HepG2 (cell line): ENCODE measurements around the gene FAM83D.

Experiments used
- HIVEP1 ChIP-seq: sonication (generic); formaldehyde crosslinking; IDR thresholded peaks from 2 replicates; pipeline ENCODE4 v1.4.0; 2020; ENCODE audit warnings: mild to moderate bottlenecking, missing genetic modification reagents
- KDM3A ChIP-seq: IDR thresholded peaks from 2 replicates; pipeline ENCODE4 v1.6.1; 2018; ENCODE audit warnings: low read depth, missing compliant biosample characterization
- KLF9 ChIP-seq: IDR thresholded peaks from 2 replicates; pipeline ENCODE4 v1.6.1; 2016; ENCODE audit warnings: low read depth
- POGZ ChIP-seq: sonication (generic); formaldehyde crosslinking; IDR thresholded peaks from 2 replicates; pipeline ENCODE4 v1.4.0; 2020; ENCODE audit warnings: mild to moderate bottlenecking, missing genetic modification reagents
- SALL2 ChIP-seq: sonication (generic); formaldehyde crosslinking; IDR thresholded peaks from 2 replicates; pipeline ENCODE4 v1.8.1; 2023; ENCODE audit warnings: mild to moderate bottlenecking, missing genetic modification reagents, inconsistent platforms
- TAF1 ChIP-seq: sonication (generic); formaldehyde crosslinking; IDR thresholded peaks from 2 replicates; pipeline ENCODE4 v1.4.0; 2020; ENCODE audit warnings: missing genetic modification reagents
- TBP ChIP-seq: sonication (generic); formaldehyde crosslinking; IDR thresholded peaks from 2 replicates; pipeline ENCODE4 v1.5.0; 2020; ENCODE audit warnings: missing genetic modification reagents
- ZNF569 ChIP-seq: sonication (generic); formaldehyde crosslinking; IDR thresholded peaks from 2 replicates; pipeline ENCODE4 v1.5.0; 2020; ENCODE audit warnings: mild to moderate bottlenecking, missing genetic modification reagents, moderate library complexity, borderline replicate concordance
- ZNF761 ChIP-seq: sonication (generic); formaldehyde crosslinking; conservative IDR thresholded peaks from 2 replicates; pipeline ENCODE4 v1.4.0; 2020; ENCODE audit warnings: mild to moderate bottlenecking, missing genetic modification reagents
- ZNF839 ChIP-seq: sonication (generic); formaldehyde crosslinking; IDR thresholded peaks from 2 replicates; pipeline ENCODE4 v1.4.0; 2020; ENCODE audit warnings: missing genetic modification reagents, mild to moderate bottlenecking, borderline replicate concordance
- TF ChIP-seq, protein P1 (sequence below): sonication (generic); formaldehyde crosslinking; IDR thresholded peaks from 2 replicates; pipeline ENCODE4 v1.5.0; 2020; ENCODE audit warnings: mild to moderate bottlenecking, missing genetic modification reagents, moderate library complexity

DNA sequence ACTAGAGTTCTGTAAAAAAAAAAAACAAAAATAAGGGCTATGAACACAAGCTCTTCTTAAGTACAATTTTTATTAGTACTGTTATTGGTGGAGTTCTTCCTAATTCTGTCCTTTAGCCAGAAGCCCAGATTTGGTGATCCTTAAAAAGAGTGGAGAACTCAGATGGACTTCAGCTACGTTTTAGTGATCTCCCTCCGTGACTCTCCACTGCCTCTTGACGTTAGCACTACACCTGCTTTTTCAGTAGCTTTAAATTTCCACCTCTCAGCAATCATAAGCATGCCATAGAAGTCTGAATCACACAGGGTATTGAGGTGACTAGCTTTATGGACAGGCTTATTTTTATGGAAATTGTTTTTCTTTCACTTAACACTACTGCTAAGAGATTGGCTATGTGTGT, 53.6 kb downstream of the FAM83D start:
- TF ChIP-seq, protein P1, sequence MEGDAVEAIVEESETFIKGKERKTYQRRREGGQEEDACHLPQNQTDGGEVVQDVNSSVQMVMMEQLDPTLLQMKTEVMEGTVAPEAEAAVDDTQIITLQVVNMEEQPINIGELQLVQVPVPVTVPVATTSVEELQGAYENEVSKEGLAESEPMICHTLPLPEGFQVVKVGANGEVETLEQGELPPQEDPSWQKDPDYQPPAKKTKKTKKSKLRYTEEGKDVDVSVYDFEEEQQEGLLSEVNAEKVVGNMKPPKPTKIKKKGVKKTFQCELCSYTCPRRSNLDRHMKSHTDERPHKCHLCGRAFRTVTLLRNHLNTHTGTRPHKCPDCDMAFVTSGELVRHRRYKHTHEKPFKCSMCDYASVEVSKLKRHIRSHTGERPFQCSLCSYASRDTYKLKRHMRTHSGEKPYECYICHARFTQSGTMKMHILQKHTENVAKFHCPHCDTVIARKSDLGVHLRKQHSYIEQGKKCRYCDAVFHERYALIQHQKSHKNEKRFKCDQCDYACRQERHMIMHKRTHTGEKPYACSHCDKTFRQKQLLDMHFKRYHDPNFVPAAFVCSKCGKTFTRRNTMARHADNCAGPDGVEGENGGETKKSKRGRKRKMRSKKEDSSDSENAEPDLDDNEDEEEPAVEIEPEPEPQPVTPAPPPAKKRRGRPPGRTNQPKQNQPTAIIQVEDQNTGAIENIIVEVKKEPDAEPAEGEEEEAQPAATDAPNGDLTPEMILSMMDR = no peak
- TF ChIP-seq TBP (no peak), ZNF761 (CRISPR knock-in tag) (no peak), HIVEP1 (no peak), KDM3A (no peak), ZNF839 (CRISPR knock-in tag) (no peak), ZNF569 (CRISPR knock-in tag) (no peak), TAF1 (CRISPR knock-in tag) (no peak), SALL2 (CRISPR knock-in tag) (no peak), KLF9 (CRISPR knock-in tag) (no peak), POGZ (CRISPR knock-in tag) (no peak)
